GM12878 (cell line): Measurements from ENCODE around the gene CBLN3. TPM values are rescaled to one million over a fixed set of nuclear protein-coding genes. Genes with fewer than 3 reads are reported as not detected.

Source experiments
- ATAC-seq: fragments of 200-7000 bp; cut with Tn5 transposase; 3 replicates; pipeline ENCODE4 v1.9.1; 2020; ENCODE audit warnings: mild to moderate bottlenecking, moderate library complexity
- BruUV-seq: library from RNA; stranded (reverse); fragments of 400-500 nt; replicated peaks from 2 replicates; lab custom pipeline; 2021; lab: Mats Ljungman, UMichigan
- CTCF ChIA-PET: fragments of 300-600 bp; sonication (Branson Sonifier 250); formaldehyde crosslinking; extraction: SDS; loops from one replicate; lab custom pipeline; 2021; ENCODE audit warnings: inconsistent platforms; lab: Yijun Ruan, JAX
- POLR2A ChIA-PET: fragments of 350-600 bp; formaldehyde crosslinking; extraction: SDS; loops from one replicate; lab custom pipeline; 2021; ENCODE audit warnings: inconsistent platforms; lab: Charles Lee
- RAD21 ChIA-PET: fragments of 300-600 bp; sonication (Branson Sonifier 250); formaldehyde crosslinking; loops from one replicate; lab custom pipeline; 2023; ENCODE audit warnings: antibody characterized with exemption; ENCODE audit not compliant: unreplicated experiment; lab: Charles Lee
- SMC1A ChIA-PET: fragments of 300-600 bp; sonication (Branson Sonifier 250); formaldehyde crosslinking; loops from one replicate; lab custom pipeline; 2023; ENCODE audit not compliant: unreplicated experiment, uncharacterized antibody; lab: Charles Lee
- DNase-seq: peaks from one replicate; pipeline ENCODE4 v3.0.0-alpha.2; 2011; ENCODE audit warnings: low read depth, low spot score
- FAIRE-seq: peaks from 3 replicates; lab custom pipeline; 2011; peaks lifted over from hg19 to GRCh38; lab: Jason Lieb, UNC
- H2AFZ ChIP-seq: 2 replicates; pipeline ENCODE4 v1.6.0; 2011; ENCODE audit warnings: low read depth, low read length, control low read depth; ENCODE audit not compliant: control insufficient read depth
- H3K27ac ChIP-seq: 2 replicates; pipeline ENCODE4 v1.5.1; 2011; ENCODE audit warnings: control low read depth; ENCODE audit not compliant: control insufficient read depth, insufficient read depth
- H3K27me3 ChIP-seq, 2 experiments: replicated peaks in 1 of 2; 2 replicates each; pipeline versions ENCODE4 v1.6.0 to v1.6.1; 2011; ENCODE audit warnings: low read length in 1 of 2; ENCODE audit not compliant: control insufficient read depth in 2 of 2, insufficient read depth in 2 of 2
- H3K36me3 ChIP-seq, 2 experiments: 2 replicates each; pipeline ENCODE4 v1.5.1; 2011; ENCODE audit warnings: low read length in 1 of 2; ENCODE audit not compliant: control insufficient read depth in 2 of 2, insufficient read depth in 2 of 2
- H3K4me1 ChIP-seq: 2 replicates; pipeline ENCODE4 v1.6.1; 2011; ENCODE audit warnings: mild to moderate bottlenecking, low read length, moderate library complexity, mixed read lengths; ENCODE audit not compliant: control insufficient read depth, insufficient read depth
- H3K4me2 ChIP-seq: 2 replicates; pipeline ENCODE4 v1.6.0; 2011; ENCODE audit warnings: control low read depth; ENCODE audit not compliant: control insufficient read depth, insufficient read depth
- H3K4me3 ChIP-seq: fragments of 200-600 bp; sonication (generic); 2 replicates; pipeline ENCODE4 v1.5.1; 2016
- H3K79me2 ChIP-seq: 2 replicates; pipeline ENCODE4 v1.6.0; 2011; ENCODE audit warnings: low read length; ENCODE audit not compliant: control insufficient read depth, insufficient read depth
- H3K9ac ChIP-seq: 2 replicates; pipeline ENCODE4 v1.8.0; 2011; ENCODE audit warnings: low read length, control low read depth, mixed read lengths; ENCODE audit not compliant: control insufficient read depth, insufficient read depth
- H3K9me3 ChIP-seq: replicated peaks from 3 replicates; pipeline ENCODE4 v1.5.1; 2011; ENCODE audit warnings: mild to moderate bottlenecking, low read length; ENCODE audit not compliant: control insufficient read depth, insufficient read depth
- H4K20me1 ChIP-seq: 2 replicates; pipeline ENCODE4 v1.6.0; 2011; ENCODE audit not compliant: control insufficient read depth, insufficient read depth
- E4F1 ChIP-seq: fragments of 450-650 bp; IDR thresholded peaks from 2 replicates; pipeline ENCODE4 v1.6.1; 2018; ENCODE audit warnings: borderline replicate concordance, mild to moderate bottlenecking; ENCODE audit not compliant: partially characterized antibody
- HDGF ChIP-seq: fragments of 450-650 bp; IDR thresholded peaks from 2 replicates; pipeline ENCODE4 v1.6.1; 2016; ENCODE audit warnings: antibody characterized with exemption
- IRF3 ChIP-seq: fragments of 450-650 bp; IDR thresholded peaks from 2 replicates; pipeline ENCODE4 v1.6.1; 2014; ENCODE audit warnings: mild to moderate bottlenecking
- KAT2A ChIP-seq: conservative IDR thresholded peaks from 2 replicates; pipeline ENCODE4 v1.6.1; 2011; ENCODE audit warnings: low read depth, low read length; ENCODE audit not compliant: control insufficient read depth
- MEF2A ChIP-seq: IDR thresholded peaks from 2 replicates; pipeline ENCODE4 v1.6.1; 2011; ENCODE audit warnings: low read depth, mild to moderate bottlenecking, low read length, moderate library complexity; ENCODE audit not compliant: insufficient read depth
- NFYB ChIP-seq: IDR thresholded peaks from 2 replicates; pipeline ENCODE4 v1.6.1; 2011; ENCODE audit warnings: low read depth, mild to moderate bottlenecking, low read length, improper control_type of control experiment, moderate library complexity; ENCODE audit not compliant: insufficient read depth
- RUNX3 ChIP-seq: IDR thresholded peaks from 2 replicates; pipeline ENCODE4 v1.6.1; 2012; ENCODE audit warnings: low read length, inconsistent platforms
- ZNF217 ChIP-seq: fragments of 450-650 bp; IDR thresholded peaks from 2 replicates; pipeline ENCODE4 v1.6.1; 2017; ENCODE audit warnings: antibody characterized with exemption, mild to moderate bottlenecking
- WGBS: methylation state at CpG from one replicate; pipeline ENCODE4 v1.1.6; 2016; ENCODE audit warnings: low lambda C conversion rate; ENCODE audit not compliant: insufficient replicate concordance, insufficient coverage; ENCODE audit errors: missing lambda C conversion rate; 5-methylcytosine and 5-hydroxymethylcytosine counted together
- in situ Hi-C: fragments of 300-500 bp; cut with MboI; formaldehyde crosslinking; loops from 9 replicates; pipeline ENCODE4 v1.14.3; 2018; ENCODE audit warnings: mixed read lengths
- intact Hi-C: fragments of 100-400 bp; cut with micrococcal nuclease; formaldehyde crosslinking; loops from one replicate; pipeline ENCODE4 v1.14.2; 2022; ENCODE audit not compliant: unreplicated experiment
- polyA plus RNA-seq, 11 experiments: library from polyadenylated mRNA; depleted of rRNA in 4 of 11; unstranded in 6 of 11; stranded (reverse) in 5 of 11; fragments of >200 nt; fragmentation: Nextera tagmentation in 4 of 11; fragmentation: Illumina TruSeq in 1 of 11; extraction: Ambion mirVana in 4 of 11; extraction: Trizol in 1 of 11; gene quantifications; 1 replicate in 1 of 11; 2 replicates in 10 of 11; pipeline versions ENCODE4 v1.2.1 to v1.2.3, GENCODE V29; 2011 to 2016; ENCODE audit warnings: inconsistent platforms in 2 of 11, missing spikeins in 2 of 11, low read depth in 1 of 11
- total RNA-seq, 4 experiments: library from RNA; depleted of rRNA in 3 of 4; stranded (reverse); fragments of >200 nt in 3 of 4; fragmentation: Illumina TruSeq in 1 of 4; extraction: Trizol in 1 of 4; gene quantifications; 2 replicates each; pipeline versions ENCODE4 v1.2.1 to v1.2.3, GENCODE V29; 2013 to 2021
- TF ChIP-seq, protein P1 (sequence below): fragments of 150-350 bp; IDR thresholded peaks from 2 replicates; pipeline ENCODE4 v1.6.1; 2016; ENCODE audit warnings: low read depth, low read length
- TF ChIP-seq, protein P2 (sequence below): fragments of 150-350 bp; IDR thresholded peaks from 2 replicates; pipeline ENCODE4 v1.6.1; 2014; ENCODE audit warnings: mild to moderate bottlenecking, low read depth, low read length

CBLN3 gene
- total and polyA plus RNA-seq, 10 of the 15 experiments (the other 5 are each of a cell fraction or from before 2014, with no cell fraction given), result 0.16 to 4.9 (median 1.3) TPM

DNA sequence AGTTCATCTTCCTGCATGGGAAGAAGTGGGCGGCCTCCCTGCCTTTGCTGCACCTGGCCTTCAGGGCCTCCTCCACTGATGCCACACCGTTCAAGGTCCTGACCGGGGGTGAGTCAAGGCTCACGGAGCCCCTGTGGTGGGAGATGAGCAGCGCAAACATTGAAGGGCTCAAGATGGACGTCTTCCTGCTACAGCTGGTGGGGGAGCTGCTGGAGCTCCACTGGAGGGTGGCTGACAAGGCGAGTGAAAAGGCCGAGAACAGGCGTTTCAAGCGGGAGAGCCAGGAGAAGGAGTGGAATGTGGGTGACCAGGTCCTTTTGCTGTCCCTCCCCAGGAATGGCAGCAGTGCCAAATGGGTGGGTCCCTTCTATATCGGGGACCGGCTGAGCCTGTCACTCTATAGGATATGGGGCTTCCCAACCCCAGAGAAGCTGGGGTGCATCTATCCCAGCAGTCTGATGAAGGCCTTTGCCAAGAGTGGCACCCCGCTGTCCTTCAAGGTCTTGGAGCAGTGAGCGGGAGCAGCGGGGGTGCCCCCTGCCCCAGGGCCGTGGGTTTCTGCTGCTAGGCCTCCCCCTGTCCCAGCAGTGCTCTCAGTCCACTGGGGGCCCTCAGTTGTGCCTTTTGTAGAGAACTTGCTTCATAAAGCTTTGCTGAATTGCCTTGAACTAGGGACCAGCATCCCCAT lies 12.4 kb downstream of the CBLN3 start:
- no peak overlapping the region for H3K27ac ChIP-seq
- H3K79me2 ChIP-seq, result no peaks in the 10 kb centered on the region
- ATAC-seq (no peak), DNase-seq (no peak), FAIRE-seq (no peak)
- 49% methylated on average over 16 of the region's 16 CpGs for WGBS
- no peaks in the 10 kb centered on the region for H3K36me3 ChIP-seq
- no peaks in the 10 kb centered on the region for H4K20me1 ChIP-seq
- no peak overlapping the region for H2AFZ ChIP-seq
- SMC1A ChIA-PET, result no interaction called here
- CTCF ChIA-PET, result no interaction called here
- H3K4me1 ChIP-seq, result no peaks in the 10 kb centered on the region
- BruUV-seq, result no TSS peak
- H3K9me3 ChIP-seq, result no peaks in the 10 kb centered on the region
- intact Hi-C loops (no loop called here), in situ Hi-C loops (no loop called here)
- RAD21 ChIA-PET, result interaction anchor here (1.1 kb wide), 1 partner anchor 14 kb away, joined by 4 read pairs; no protein-coding TSS in a partner anchor
- H3K9ac ChIP-seq, result no peak overlapping the region
- no peak overlapping the region for H3K4me2 ChIP-seq
- H3K4me3 ChIP-seq, result no peak overlapping the region
- POLR2A ChIA-PET, result interaction anchor here (1.0 to 1.3 kb wide), 2 partner anchors 13 to 56 kb away, joined by 3 read pairs; partner anchors contain the start of gene KHNYN
- H3K27me3 ChIP-seq, result no peaks in the 10 kb centered on the region; a peak in 2 of 4 replicates
- TF ChIP-seq E4F1, result no peak
- no peak for TF ChIP-seq ZNF217
- no peak for TF ChIP-seq HDGF
- TF ChIP-seq, protein P1, sequence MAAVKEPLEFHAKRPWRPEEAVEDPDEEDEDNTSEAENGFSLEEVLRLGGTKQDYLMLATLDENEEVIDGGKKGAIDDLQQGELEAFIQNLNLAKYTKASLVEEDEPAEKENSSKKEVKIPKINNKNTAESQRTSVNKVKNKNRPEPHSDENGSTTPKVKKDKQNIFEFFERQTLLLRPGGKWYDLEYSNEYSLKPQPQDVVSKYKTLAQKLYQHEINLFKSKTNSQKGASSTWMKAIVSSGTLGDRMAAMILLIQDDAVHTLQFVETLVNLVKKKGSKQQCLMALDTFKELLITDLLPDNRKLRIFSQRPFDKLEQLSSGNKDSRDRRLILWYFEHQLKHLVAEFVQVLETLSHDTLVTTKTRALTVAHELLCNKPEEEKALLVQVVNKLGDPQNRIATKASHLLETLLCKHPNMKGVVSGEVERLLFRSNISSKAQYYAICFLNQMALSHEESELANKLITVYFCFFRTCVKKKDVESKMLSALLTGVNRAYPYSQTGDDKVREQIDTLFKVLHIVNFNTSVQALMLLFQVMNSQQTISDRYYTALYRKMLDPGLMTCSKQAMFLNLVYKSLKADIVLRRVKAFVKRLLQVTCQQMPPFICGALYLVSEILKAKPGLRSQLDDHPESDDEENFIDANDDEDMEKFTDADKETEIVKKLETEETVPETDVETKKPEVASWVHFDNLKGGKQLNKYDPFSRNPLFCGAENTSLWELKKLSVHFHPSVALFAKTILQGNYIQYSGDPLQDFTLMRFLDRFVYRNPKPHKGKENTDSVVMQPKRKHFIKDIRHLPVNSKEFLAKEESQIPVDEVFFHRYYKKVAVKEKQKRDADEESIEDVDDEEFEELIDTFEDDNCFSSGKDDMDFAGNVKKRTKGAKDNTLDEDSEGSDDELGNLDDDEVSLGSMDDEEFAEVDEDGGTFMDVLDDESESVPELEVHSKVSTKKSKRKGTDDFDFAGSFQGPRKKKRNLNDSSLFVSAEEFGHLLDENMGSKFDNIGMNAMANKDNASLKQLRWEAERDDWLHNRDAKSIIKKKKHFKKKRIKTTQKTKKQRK, result no peak
- TF ChIP-seq KAT2A, result no peak
- TF ChIP-seq NFYB, result no peak
- TF ChIP-seq IRF3, result no peak
- TF ChIP-seq RUNX3, result no peak
- TF ChIP-seq MEF2A, result no peak
- TF ChIP-seq, protein P2, sequence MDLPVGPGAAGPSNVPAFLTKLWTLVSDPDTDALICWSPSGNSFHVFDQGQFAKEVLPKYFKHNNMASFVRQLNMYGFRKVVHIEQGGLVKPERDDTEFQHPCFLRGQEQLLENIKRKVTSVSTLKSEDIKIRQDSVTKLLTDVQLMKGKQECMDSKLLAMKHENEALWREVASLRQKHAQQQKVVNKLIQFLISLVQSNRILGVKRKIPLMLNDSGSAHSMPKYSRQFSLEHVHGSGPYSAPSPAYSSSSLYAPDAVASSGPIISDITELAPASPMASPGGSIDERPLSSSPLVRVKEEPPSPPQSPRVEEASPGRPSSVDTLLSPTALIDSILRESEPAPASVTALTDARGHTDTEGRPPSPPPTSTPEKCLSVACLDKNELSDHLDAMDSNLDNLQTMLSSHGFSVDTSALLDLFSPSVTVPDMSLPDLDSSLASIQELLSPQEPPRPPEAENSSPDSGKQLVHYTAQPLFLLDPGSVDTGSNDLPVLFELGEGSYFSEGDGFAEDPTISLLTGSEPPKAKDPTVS, result no peak
